GM19455 (cell line): ENCODE data around the gene USP37.

Experiments used
- ATAC-seq: cut with Tn5 transposase; IDR thresholded peaks from one replicate; pipeline ENCODE4 v1.9.1; 2021; ENCODE audit not compliant: unreplicated experiment

The USP37 gene, protein sequence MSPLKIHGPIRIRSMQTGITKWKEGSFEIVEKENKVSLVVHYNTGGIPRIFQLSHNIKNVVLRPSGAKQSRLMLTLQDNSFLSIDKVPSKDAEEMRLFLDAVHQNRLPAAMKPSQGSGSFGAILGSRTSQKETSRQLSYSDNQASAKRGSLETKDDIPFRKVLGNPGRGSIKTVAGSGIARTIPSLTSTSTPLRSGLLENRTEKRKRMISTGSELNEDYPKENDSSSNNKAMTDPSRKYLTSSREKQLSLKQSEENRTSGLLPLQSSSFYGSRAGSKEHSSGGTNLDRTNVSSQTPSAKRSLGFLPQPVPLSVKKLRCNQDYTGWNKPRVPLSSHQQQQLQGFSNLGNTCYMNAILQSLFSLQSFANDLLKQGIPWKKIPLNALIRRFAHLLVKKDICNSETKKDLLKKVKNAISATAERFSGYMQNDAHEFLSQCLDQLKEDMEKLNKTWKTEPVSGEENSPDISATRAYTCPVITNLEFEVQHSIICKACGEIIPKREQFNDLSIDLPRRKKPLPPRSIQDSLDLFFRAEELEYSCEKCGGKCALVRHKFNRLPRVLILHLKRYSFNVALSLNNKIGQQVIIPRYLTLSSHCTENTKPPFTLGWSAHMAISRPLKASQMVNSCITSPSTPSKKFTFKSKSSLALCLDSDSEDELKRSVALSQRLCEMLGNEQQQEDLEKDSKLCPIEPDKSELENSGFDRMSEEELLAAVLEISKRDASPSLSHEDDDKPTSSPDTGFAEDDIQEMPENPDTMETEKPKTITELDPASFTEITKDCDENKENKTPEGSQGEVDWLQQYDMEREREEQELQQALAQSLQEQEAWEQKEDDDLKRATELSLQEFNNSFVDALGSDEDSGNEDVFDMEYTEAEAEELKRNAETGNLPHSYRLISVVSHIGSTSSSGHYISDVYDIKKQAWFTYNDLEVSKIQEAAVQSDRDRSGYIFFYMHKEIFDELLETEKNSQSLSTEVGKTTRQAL

DNA sequence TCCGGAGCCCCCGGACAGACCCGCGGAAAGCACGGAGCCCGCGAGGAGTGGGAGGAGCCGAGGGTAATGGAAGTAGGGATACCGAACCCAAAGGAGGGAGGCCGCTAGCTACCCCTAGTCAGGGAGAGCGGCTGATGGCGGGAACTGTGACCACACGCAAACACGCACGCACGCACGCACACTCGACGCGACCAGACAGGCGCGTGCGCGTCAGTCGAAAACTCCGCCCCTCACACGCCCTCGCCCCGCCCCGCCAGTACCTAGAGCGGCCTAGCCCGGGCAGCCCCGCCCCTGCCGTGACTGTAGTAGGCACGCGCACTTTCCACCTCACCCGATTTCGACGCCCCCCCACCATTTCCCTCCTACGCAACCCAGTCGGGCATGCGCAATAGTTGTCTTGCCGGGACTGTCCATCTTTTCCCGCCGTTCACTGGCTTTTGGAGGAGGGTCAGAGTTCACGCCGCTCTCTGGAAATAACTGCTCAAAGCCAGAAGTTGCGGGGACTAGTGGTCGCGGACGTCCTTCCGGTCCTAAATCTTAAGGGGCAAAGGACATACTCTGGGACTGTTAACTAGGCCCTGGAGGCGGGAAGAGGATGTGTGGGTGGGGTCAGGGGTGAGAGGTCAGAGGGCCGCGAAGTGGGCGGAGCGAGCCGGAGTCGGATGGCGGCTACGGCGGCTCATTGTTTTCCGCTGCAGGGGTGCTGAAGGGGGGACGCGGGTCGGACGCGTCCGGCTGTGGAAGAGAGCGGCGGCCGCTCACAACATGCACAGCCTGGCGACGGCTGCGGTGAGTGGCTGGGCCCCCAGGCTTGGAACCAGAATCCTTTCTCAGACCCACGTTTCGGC is at the start of gene USP37, which contains the start of gene CNOT9:
Gene USP37, minus strand, starts transcription at position 162 of the 848 bp plus-strand sequence. CDS start 9,698 bp downstream, outside the sequence.
Gene CNOT9, plus strand, starts transcription at position 650 of the 848 bp plus-strand sequence. Its CDS starts 116 bp downstream, at position 766.
- ATAC-seq = peak; percentile 71

DNA sequence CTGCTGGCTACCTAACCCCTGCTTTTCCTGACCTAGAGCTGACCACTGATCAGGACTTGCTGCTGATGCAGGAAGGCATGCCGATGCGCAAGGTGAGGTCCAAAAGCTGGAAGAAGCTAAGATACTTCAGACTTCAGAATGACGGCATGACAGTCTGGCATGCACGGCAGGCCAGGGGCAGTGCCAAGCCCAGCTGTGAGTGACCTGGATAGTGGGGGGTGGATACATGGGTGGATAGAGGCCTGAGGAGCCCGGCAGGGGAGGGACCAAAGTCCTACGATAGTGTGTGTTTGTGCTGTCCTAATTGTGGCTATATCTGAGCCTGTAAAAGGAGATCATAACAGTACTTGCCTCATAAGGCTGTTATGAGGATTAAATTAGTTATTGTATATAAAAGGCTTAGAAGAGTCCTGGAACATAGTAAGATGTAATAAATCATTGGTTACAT is 47.7 kb upstream of the USP37 start:
- ATAC-seq = no peak

DNA sequence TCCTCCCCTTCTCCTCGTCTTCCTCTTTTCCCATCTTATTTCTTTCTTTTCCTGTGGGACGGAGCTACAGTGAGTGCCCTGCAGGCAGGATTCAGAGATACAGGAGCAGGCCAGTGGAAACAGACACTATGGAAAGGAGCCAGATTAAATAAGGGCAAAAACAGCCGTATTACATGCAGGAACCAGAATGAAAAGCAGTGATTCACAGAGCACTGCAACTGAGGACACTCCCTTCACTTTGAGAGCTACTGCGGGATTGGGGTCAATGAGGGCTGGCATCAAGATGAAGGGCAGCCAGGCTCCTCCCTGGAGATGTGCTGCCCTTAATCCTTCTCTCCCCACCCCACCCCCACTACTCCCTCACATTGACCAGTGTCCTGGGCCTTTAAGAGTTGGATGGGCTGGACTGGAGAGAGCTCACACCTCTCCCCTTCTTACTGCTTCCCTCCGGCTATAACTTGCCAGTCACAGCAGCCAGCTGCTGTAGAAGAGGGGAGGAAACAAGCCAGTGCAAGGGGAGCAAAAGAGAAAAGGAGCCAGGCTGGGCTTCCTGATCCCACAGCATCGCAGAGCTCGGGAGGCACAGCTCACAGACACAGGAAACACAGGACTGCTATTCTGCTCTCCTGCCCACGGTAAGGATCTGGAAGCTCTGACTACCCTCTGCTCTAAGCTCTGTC is 39.4 kb upstream of the USP37 start, which contains the start of gene PLCD4:
Gene PLCD4, plus strand, starts transcription at position 464 of the 680 bp plus-strand sequence. CDS start 7,841 bp downstream, outside the sequence.
- ATAC-seq = no peak

DNA sequence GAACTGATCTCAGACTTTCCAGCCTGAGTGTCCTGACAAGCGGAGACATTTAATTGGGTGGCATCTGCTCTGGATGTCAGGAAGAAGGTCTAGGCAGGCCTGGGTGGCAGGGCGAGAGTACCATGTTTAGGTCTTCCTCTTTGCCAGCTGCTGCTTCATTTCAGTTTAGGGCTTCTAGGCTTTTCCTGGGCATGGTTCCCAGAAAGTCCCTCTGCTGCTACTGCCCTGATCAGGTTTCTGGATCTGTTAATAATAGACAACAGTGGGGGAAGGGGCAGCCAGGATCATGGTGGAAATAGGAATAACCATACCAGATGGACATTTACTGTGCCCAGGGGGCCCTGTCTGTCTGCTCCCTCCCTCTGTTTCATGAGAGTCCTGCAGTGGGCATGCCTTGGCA is 37.3 kb upstream of the USP37 start:
- no peak for ATAC-seq

DNA sequence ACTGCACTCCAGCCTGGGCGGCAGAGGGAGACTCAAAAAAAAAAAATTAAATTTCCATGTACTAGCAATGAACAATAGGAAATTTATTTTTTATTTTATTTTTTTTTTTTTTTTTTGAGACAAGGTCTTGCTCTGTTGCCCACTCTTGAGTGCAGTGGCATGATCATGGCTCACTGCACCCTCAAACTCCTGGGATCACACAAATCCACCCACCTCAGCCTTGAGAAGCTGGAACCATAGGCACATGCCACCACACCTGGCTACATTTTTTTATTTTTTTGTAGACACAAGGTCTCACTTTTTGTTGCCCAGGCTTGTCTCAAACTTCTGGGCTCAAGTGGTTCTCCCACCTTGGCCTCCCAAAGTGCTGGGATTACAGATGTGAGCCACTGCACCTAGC is 17.4 kb upstream of the USP37 start:
- no peak for ATAC-seq

DNA sequence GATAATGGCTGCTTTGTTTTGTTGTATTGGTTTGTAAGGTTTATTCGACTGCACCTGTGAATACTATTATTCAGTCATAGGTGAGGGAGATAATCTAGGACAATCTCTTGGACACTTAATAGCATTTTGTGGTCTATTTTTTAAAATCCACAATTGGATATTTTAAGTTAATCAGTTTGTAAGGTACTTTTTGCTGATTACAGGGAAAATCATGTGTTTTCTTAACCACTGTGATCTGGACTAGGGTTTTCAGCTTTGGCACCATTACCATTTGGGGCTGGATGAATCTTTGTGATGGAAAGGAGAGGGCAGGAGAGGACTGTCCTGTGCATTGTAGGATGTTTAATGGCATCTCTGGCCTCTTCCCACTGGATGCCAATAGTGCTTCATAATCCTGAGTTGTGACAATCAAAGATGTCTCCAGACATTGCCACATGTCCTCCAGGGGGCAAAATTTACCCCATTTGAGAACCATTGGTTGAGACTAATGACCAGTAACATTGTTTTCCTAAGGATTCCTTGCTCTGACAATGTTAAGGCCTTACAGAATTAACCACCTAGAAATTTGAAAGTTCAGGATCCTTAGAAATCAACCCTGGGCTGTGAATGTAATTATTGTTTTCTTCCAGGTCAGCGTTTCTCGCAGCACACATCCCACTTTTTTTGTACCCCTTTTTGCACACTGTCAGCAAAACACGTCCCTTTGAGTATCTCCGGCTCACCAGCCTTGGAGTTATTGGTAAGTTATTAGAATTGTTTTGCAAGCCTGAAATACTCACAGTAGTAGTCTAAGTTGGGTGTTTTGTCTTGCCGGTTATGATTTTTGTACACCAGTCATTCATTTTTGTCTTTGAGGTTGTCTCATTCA is 16.1 kb upstream of the USP37 start:
- no peak for ATAC-seq

DNA sequence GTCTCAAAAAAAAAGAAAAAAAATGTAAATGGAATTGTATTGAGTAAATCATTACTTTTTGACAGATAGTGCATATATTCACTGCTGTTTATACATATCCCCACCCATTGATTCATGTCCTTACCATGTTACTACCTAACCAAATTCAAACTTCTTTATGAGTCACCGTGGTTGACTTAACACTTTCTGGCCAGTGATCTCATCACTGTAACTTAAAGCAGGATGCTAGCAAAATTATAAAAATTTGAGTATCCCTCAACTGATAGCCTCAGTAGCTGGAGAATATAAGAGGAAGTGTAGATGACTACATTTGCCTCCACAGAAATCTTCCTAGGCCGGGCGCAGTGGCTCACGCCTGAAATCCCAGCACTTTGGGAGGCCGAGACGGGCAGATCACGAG is 13.9 kb upstream of the USP37 start:
- no peak for ATAC-seq

DNA sequence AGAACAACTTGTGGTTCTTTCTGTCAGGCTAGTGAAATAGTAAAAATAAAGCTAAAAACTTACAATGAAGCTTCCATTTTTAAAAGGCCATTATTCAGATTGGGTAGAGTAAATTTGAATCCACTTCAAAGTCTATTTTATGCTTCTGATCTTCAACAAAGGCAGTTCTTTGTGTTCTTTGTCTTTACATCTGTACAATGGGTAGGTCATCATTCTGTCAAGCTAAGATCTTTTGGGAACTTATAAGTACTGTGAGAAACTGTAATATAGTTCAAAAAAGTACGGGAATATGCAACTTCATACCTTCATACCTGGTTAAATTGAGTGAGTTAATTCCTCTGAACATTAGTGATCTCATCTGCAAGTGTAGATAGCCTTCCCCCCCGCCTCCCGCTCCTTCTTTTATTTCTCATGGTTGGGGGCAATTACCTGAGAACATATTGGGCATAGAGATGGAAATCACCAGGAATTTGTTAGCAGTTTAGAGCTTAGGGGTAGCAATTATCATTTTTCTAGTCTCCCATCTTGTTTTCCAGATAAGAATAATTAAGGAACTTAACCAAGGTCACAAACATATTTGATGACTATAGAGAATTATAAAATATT is 10.2 kb upstream of the USP37 start:
- ATAC-seq = no peak

DNA sequence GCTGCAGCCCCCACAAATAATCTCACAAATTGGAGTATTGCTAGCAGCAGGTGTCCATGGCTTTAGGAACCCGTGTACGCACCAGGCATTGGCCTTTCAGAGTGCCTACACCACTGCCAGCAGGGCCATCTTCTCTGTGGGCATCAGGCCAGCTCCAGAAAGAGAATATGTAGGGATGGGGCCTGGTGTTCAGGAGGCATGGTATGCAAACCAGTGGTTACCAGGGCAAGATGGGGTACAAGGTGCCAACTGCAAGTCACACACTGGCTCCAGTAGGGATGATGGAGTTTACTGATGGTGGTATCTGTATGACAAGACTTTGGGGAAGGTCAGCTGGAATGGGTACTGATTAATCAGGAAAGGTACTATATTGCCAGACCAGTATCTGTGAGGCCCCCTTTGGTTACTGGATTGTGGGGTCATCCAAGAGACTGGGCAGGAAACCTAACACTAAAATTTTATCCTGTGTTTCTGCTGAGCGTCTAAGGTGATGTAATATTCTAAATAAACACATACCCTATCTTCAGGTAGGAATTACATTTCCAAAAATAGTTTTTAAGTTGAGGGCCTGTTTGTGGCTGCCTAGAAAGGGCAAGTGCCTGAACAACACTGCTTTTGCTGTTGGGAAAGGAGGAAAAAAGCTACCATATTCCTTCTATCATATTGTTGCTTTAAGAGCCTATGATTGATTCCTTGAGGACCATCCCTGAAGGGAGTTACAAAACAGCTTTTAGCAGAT is 9.5 kb upstream of the USP37 start:
- no peak for ATAC-seq

DNA sequence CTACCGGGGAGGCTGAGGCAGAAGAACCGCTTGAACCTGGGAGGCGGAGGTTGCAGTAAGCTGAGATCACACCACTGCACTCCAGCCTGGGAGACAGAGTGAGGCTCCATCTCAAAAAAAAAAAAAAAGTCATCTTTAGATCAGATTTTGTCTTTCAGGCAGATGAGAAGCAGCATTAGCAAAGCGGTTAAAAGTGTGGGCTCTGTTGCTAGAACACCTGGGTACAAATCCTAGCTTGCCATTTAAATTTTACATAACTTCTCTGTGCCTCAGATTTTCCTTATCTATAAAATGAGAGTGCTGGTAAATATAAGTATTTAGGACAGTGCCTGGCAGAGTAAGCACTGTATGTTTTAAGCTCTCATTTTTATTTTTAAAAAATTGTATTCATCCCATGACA is 8.7 kb upstream of the USP37 start:
- ATAC-seq = no peak

DNA sequence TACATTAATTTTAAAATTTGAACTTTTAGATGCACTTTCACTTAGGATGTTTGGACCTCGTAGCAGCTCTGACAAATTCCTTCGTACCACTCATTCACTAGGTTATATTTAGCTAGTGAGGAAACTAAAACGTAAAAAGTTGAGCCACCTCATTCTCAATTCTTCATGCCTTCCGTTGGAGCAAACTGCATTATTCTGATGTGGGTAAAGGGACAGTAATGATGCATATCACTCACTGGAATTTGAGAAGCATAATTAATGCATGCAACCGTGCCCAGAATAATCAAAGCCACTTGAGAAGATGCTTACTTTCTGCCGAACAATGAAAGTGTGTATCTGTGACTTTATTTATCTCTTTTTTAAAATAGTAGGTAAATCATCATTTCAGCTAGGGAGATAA is 2.7 kb upstream of the USP37 start:
- ATAC-seq = no peak

DNA sequence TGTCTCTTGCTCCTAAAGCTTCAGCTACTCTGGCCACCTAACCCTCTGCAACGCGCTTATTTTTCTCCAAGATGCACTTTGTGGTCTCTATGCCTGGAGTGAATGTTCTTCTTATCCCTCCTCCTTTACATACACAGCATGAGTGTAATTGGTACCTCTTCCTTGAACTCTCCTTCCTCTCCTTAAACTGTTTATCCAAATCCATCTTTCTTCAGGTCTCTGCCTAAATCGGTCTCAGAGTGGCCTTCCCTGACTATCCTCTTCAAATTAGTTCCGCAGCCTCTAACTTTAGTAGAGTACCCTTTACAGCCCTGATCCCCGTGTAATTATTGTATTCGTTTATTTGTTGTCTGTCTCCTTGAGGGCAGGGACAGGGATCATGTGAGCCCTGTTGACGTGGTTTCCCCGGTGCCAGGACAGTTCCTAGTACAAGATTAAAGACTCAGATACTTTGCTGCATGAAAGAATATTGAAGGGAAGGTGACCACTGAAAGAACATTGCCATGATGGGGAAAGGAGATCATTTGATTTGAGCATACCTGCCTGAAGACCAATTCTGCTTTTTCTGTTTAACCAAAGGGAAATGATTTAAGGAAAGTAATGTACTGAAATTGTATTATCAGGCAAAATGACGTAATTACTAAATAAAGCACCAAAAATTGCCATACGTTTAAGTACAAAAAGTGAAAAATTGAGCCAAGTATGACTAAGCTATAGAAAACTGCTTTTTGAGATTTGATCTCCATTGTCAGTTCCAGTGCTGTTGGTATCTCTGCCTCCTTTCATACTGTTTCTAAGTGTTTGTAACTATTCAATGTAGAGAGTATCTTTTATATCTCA is 1.7 kb upstream of the USP37 start:
- no peak for ATAC-seq

DNA sequence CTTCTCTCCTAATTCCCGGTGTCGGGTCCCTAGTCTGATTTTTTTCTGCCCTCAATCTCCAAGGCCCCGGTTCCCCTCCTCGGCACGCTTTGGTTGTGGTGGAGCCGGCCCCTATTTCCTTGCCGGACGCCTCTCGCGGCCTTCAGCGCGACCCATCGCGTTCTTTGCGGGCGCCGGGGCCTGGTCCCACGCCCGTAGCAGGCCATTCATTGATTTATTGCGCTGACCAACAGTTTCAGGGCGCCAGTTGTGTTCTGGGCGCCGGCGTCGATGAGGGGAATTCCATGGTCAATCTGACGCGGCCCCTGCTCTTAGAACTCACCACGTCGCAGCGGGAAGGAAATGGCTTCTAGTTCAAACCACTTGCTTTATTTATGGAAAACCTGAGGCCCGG is 884 bp upstream of the USP37 start:
- ATAC-seq = peak; percentile 33

DNA sequence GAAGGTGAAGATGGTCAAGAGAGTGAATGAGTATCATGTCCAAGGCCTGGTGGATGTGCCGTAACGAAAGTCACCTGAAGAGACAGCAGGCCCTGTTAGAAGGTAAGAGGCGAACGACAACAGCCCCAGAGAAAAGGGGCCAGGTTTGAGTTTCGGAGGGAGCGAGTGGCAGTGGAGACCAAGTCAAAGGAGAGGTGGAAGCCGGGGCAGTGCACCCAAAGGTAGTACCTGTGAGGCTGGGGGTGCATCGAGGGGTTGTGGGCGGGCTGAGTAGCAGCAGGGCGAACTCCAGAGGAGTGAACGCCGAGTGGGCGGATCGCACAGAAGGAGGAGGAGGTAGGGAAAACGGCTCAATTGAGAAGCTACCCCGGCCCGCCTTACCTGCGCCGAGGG is 358 bp downstream of the USP37 start:
- peak; percentile 44 for ATAC-seq

DNA sequence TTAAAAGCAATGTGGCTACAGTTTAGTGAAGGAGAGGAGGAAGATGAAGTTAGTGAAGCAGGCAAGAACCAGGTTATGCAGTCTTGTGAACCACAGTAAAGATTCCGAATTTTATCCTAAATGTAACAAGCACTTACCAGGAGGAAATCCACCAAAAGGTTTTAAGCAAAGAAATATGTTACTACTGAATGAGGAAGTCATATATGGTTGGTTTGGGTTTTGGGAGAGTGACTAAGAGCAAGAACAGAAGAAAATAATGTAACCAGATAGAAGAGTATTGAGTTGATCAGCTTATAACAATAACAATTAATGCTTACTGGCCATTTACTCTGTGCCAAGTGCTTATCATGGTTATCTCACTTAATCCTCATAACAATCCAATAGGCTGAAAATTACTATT is 1.9 kb downstream of the USP37 start:
- no peak for ATAC-seq

DNA sequence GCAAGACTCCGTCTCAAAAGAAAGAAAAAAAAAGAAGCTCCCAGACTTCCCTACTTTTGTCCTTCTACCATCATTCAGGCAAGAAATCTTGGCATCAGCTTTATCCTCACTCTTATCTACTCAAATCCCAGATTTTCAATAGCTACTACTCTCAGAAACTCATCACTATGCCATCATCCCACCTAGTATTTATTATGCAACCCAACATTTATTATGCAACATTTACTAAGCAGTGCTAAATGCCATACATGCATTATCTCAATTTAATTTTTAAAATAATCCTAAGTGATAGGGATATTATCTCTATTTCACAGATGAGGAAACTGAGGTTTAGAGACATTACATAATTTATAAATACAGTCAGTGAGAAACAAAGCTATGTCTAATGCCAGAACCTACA is 4.1 kb downstream of the USP37 start:
- no peak for ATAC-seq

DNA sequence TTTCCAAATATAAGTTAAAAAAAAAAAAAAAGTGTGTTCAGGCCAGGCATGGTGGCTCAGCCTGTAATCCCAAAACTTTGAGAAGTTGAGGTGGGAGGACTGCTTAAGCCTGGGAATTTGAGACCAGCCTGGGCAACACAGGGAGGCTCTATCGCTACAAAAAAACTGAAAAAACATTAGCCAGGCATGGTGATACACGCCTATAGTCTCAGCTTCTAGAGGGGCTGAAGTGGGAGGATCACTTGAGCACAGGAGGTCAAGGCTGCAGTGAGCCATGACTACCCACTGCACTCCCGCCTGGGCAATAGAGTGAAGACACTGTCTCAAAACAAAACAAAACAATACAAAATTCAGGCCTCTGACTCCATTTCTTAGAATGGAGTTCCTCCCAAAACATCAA is 9.2 kb downstream of the USP37 start:
- ATAC-seq = no peak
